ENCODE data around the gene VAV3.

GRCh38 chr1:107862064-107862463, 102.9 kb downstream of the VAV3 start:
- no peak for TF ChIP-seq CTCF (IDR thresholded peaks at IDR 0.05)
- no peak for TF ChIP-seq POLR2A (IDR thresholded peaks at IDR 0.05)
- no peak for TF ChIP-seq POLR2AphosphoS5 (IDR thresholded peaks at IDR 0.05)

Measured in transverse colon (tissue), 4 donors.